ENCODE results near the gene REPIN1. TPM values are rescaled to one million over a fixed set of nuclear protein-coding genes. Genes with fewer than 3 reads are reported as not detected.

The REPIN1 gene
- total RNA-seq, 1 experiment from 2014 or later, result 189 TPM

DNA sequence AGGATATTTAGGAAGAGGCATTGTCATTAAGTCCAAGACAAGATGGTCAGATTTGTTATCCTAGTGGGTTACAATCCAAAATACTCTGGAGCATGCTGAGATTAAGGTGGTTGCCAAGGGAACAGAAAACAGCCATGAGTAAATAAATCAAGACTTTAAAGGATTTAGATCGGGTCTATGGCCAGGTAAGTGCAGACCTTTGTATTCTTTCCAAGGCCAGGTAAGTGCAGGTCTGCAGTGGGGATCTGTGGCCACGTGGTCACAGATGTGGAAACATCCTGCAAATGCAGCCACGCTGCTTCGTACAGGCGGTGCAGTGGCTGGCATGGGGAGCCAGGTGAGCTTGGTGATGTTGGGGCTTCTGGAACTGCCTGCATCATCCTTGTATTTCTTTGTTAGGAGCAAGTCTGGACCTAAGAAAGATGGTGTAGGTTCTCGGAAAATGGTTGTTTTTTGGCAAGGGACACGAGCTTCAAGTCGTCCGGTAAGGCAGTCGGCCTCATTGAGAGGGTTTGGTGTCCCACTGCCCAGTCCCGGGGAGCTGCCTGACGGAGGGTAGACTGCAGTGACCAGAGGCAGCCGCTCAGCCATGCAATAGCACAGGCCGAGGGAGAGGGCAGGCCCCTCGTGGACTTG lies 32.3 kb downstream of the REPIN1 start:
- BruUV-seq (replicated peaks), result no TSS peak
- H3K4me3 Mint-ChIP-seq (ENCODE audit: low read depth, unreplicated experiment), result no peak overlapping the region
- TF ChIP-seq, protein P1, sequence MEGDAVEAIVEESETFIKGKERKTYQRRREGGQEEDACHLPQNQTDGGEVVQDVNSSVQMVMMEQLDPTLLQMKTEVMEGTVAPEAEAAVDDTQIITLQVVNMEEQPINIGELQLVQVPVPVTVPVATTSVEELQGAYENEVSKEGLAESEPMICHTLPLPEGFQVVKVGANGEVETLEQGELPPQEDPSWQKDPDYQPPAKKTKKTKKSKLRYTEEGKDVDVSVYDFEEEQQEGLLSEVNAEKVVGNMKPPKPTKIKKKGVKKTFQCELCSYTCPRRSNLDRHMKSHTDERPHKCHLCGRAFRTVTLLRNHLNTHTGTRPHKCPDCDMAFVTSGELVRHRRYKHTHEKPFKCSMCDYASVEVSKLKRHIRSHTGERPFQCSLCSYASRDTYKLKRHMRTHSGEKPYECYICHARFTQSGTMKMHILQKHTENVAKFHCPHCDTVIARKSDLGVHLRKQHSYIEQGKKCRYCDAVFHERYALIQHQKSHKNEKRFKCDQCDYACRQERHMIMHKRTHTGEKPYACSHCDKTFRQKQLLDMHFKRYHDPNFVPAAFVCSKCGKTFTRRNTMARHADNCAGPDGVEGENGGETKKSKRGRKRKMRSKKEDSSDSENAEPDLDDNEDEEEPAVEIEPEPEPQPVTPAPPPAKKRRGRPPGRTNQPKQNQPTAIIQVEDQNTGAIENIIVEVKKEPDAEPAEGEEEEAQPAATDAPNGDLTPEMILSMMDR (IDR thresholded peaks at IDR 0.05; ENCODE audit: unreplicated experiment), result no peak
- H3K9me3 Mint-ChIP-seq (ENCODE audit: low read depth, unreplicated experiment), result no peaks in the 10 kb centered on the region
- CTCF ChIA-PET, result no interaction called here
- H3K27ac Mint-ChIP-seq (ENCODE audit: unreplicated experiment), result no peak overlapping the region
- H3K36me3 Mint-ChIP-seq (ENCODE audit: insufficient read depth, unreplicated experiment), result peaks cover 24% of the 10 kb centered on the region
- H3K4me1 Mint-ChIP-seq (ENCODE audit: low read depth, unreplicated experiment), result peaks cover 27% of the 10 kb centered on the region
- no peak for DNase-seq
- intact Hi-C loops (cut with micrococcal nuclease; ENCODE audit: unreplicated experiment), result no loop called here
- no peaks in the 10 kb centered on the region for H3K27me3 Mint-ChIP-seq (ENCODE audit: unreplicated experiment)

DNA sequence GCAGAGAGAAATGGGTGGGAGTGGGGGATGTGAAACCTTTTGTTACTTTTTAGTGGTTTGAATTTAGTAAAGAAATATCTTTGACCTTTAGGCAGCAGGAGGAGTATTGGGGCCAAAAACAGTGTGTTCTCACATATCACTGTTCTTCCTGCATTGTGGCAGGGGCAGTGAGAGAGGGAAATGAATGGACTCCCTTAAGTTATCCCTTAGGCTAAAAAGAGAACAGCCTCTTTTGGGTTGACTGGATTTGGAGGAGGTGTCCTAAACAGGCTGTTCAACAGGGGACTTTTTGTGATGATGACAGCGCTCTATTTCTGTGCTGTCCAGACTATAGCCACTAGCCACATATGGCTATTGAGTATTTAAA lies 32.8 kb downstream of the REPIN1 start:
- Mint-ChIP-seq H3K4me1 (ENCODE audit: low read depth, unreplicated experiment) (peaks cover 32% of the 10 kb centered on the region), H3K27ac (ENCODE audit: unreplicated experiment) (no peak overlapping the region), H3K27me3 (ENCODE audit: unreplicated experiment) (no peaks in the 10 kb centered on the region), H3K4me3 (ENCODE audit: low read depth, unreplicated experiment) (no peak overlapping the region), H3K9me3 (ENCODE audit: low read depth, unreplicated experiment) (no peaks in the 10 kb centered on the region), H3K36me3 (ENCODE audit: insufficient read depth, unreplicated experiment) (peaks cover 21% of the 10 kb centered on the region)
- no peak for DNase-seq
- no TSS peak for BruUV-seq (replicated peaks)
- intact Hi-C loops (cut with micrococcal nuclease; ENCODE audit: unreplicated experiment), result no loop called here
- CTCF ChIA-PET, result no interaction called here
- TF ChIP-seq, protein P1 (IDR thresholded peaks at IDR 0.05; ENCODE audit: unreplicated experiment), result no peak

DNA sequence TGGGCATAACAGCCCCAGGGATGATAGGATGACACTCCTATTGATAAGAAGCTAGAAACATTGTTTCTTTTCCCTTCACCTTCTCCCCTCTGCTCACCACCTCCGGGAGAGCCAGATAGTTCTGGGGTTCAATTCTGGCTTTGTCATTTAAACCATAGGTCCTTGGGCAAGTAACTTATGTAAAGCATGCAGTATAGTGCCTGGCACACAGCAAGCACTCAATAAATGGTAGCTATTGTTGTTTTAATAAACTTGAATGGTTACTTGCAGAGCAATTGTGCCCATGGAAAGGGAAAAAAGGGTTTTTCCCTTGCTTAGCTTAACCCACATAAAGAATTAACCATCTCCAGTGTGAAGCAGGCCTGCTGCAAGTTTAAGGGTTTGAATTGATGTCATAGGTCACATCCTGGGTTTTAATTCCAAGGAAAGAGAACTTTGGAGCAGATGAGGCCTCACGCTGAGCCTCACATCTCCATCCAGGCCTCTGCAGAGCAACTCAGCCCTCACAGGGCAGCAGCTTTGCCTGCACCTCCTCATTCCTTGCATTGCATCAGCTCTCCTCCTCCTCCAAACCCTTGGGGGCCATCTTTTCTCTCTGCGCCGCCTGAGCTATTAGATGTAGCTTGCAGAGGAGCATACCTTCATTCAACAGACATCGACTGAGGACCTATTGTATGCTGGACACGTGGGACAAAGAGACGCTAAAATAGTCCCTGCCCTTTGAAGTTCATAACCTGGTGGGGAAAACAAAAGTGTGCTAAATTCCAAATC lies 33.4 kb downstream of the REPIN1 start:
- no peaks in the 10 kb centered on the region for H3K9me3 Mint-ChIP-seq (ENCODE audit: low read depth, unreplicated experiment)
- CTCF ChIA-PET, result interaction anchor here (0.6 kb wide), 1 partner anchor 16 kb away, joined by 7 read pairs; no protein-coding TSS in a partner anchor
- intact Hi-C loops (cut with micrococcal nuclease; ENCODE audit: unreplicated experiment), result no loop called here
- TF ChIP-seq, protein P1 (IDR thresholded peaks at IDR 0.05; ENCODE audit: unreplicated experiment), result no peak
- H3K27me3 Mint-ChIP-seq (ENCODE audit: unreplicated experiment), result no peaks in the 10 kb centered on the region
- BruUV-seq (replicated peaks), result no TSS peak
- no peak overlapping the region for H3K4me3 Mint-ChIP-seq (ENCODE audit: low read depth, unreplicated experiment)
- H3K4me1 Mint-ChIP-seq (ENCODE audit: low read depth, unreplicated experiment), result peaks cover 38% of the 10 kb centered on the region
- H3K36me3 Mint-ChIP-seq (ENCODE audit: insufficient read depth, unreplicated experiment), result peaks cover 21% of the 10 kb centered on the region
- no peak overlapping the region for H3K27ac Mint-ChIP-seq (ENCODE audit: unreplicated experiment)
- DNase-seq, result no peak

DNA sequence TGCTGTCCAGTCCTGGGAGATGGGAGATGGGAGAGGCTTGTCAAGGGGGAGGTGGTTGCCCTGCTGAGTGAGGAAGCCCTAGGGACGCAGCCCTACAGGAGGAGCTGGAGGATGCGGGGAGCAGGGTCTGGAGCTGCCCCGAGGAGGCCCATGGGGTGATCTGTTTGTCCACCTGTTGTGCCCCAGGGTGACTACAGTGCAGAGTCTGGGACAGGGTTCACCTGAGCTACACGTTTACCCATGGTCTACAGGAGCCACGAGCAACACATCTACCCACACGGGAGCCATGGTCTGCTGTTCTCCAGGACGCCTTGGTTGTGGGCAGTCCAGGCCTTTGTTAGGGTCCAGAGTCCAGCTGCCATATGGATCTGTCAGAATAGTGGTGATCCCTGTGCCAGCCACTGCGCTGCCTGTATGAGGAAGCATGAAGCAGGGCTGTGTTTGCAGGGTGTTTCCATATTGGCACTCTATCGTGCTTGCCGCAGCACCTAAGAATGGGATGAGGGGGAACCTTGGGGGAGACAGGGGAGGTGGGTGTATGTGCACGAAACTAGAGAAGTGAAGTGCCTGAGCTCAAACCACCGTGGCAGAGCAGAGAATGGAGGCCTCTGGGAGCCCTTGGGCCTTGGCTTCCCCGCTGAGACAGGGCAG lies 34.2 kb downstream of the REPIN1 start:
- Mint-ChIP-seq H3K36me3 (ENCODE audit: insufficient read depth, unreplicated experiment) (peaks cover 21% of the 10 kb centered on the region), H3K27ac (ENCODE audit: unreplicated experiment) (no peak overlapping the region), H3K9me3 (ENCODE audit: low read depth, unreplicated experiment) (no peaks in the 10 kb centered on the region), H3K27me3 (ENCODE audit: unreplicated experiment) (no peaks in the 10 kb centered on the region), H3K4me1 (ENCODE audit: low read depth, unreplicated experiment) (peaks cover 42% of the 10 kb centered on the region), H3K4me3 (ENCODE audit: low read depth, unreplicated experiment) (no peak overlapping the region)
- no TSS peak for BruUV-seq (replicated peaks)
- intact Hi-C loops (cut with micrococcal nuclease; ENCODE audit: unreplicated experiment), result no loop called here
- TF ChIP-seq, protein P1 (IDR thresholded peaks at IDR 0.05; ENCODE audit: unreplicated experiment), result no peak
- CTCF ChIA-PET, result no interaction called here
- no peak for DNase-seq
